GM12891 (cell line): ENCODE data around the gene PANK1.

ENCODE experiments used
- POLR2A ChIP-seq: IDR thresholded peaks from 2 replicates; pipeline ENCODE4 v1.6.1; 2011; ENCODE audit warnings: low read depth, low read length, control low read depth
- POLR2AphosphoS5 ChIP-seq: IDR thresholded peaks from 2 replicates; pipeline ENCODE4 v1.6.1; 2011; ENCODE audit warnings: low read depth, low read length, control low read depth
- TAF1 ChIP-seq: IDR thresholded peaks from 2 replicates; pipeline ENCODE4 v1.6.1; 2011; ENCODE audit warnings: low read depth, low read length, control low read depth

DNA sequence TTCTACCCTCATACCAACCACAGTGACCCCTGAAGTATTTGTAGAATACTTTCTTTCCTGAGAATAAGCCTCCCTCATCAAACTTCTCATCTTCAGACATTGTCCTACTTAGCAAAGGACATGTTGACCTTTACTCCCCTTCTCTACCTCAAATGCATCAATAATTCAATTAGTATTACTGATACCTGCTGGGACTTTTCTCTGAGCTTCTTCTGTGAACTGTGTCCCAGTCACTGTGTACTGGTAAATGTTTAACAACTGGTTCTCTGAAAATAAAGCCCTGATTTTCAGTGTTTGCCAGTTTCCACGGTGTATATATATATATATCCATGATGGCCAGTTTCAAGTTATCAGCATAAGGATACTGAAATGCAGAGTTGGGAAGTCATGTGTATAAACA is 12.2 kb downstream of the PANK1 start:
- TF ChIP-seq POLR2A (no peak), TAF1 (no peak), POLR2AphosphoS5 (no peak)
